SK-N-SH treated with all-trans-retinoic acid at 6 μM for 48 hours (cell line): Measurements from ENCODE around the gene PIWIL4.

Experiments
- ARNTL ChIP-seq: fragments of 450-650 bp; formaldehyde crosslinking; IDR thresholded peaks from 2 replicates; pipeline ENCODE4 v1.5.0; 2020; ENCODE audit warnings: low read depth, mild to moderate bottlenecking, moderate library complexity, borderline replicate concordance
- CSDC2 ChIP-seq: fragments of 250-450 bp; sonication (Bioruptor Pico); IDR thresholded peaks from 2 replicates; pipeline ENCODE4 v1.5.0; 2020; ENCODE audit warnings: mild to moderate bottlenecking, moderate library complexity
- CSRNP3 ChIP-seq: fragments of 250-450 bp; sonication (Bioruptor Pico); IDR thresholded peaks from 2 replicates; pipeline ENCODE4 v1.5.1; 2021; ENCODE audit warnings: mild to moderate bottlenecking, moderate library complexity
- RARB ChIP-seq: fragments of 250-450 bp; sonication (Bioruptor Pico); IDR thresholded peaks from 2 replicates; pipeline ENCODE4 v1.8.0; 2021; ENCODE audit warnings: mild to moderate bottlenecking, moderate library complexity
- TSHZ2 ChIP-seq: fragments of 250-450 bp; sonication (Bioruptor Pico); IDR thresholded peaks from 2 replicates; pipeline ENCODE4 v1.5.0; 2020; ENCODE audit warnings: mild to moderate bottlenecking, moderate library complexity
- ZC3H10 ChIP-seq: fragments of 250-450 bp; sonication (Bioruptor Pico); IDR thresholded peaks from 2 replicates; pipeline ENCODE4 v1.5.1; 2021; ENCODE audit warnings: mild to moderate bottlenecking, moderate library complexity
- ZNF70 ChIP-seq: fragments of 450-650 bp; formaldehyde crosslinking; IDR thresholded peaks from 2 replicates; pipeline ENCODE4 v1.5.0; 2020; ENCODE audit warnings: mild to moderate bottlenecking, moderate library complexity
- TF ChIP-seq, protein P1 (sequence below): fragments of 250-450 bp; sonication (Bioruptor Pico); IDR thresholded peaks from 2 replicates; pipeline ENCODE4 v1.5.1; 2020; ENCODE audit warnings: low read depth, mild to moderate bottlenecking, moderate library complexity
- TF ChIP-seq, protein P2 (sequence below): fragments of 250-450 bp; sonication (Bioruptor Pico); IDR thresholded peaks from 2 replicates; pipeline ENCODE4 v1.8.0; 2020; ENCODE audit warnings: mild to moderate bottlenecking, moderate library complexity, borderline replicate concordance

DNA sequence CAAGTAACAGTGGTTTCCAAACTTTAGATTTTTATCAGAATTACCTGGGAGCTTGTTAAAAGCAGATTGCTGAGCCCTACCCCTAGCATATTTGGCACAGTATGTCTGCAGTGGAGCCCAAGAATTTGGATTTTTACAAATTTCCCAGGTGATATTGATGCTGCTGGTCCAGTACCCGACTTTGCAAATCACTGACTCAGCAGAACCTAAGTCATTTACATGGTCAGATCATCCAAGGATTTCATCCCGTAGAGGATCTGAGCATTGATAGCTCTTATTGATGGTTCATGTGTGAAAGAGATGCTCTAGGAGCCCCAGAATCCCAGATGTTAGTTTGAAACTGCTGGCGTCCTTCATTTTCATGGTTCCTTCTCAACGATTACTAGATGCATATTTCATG lies 48.9 kb upstream of the PIWIL4 start:
- TF ChIP-seq, protein P1, sequence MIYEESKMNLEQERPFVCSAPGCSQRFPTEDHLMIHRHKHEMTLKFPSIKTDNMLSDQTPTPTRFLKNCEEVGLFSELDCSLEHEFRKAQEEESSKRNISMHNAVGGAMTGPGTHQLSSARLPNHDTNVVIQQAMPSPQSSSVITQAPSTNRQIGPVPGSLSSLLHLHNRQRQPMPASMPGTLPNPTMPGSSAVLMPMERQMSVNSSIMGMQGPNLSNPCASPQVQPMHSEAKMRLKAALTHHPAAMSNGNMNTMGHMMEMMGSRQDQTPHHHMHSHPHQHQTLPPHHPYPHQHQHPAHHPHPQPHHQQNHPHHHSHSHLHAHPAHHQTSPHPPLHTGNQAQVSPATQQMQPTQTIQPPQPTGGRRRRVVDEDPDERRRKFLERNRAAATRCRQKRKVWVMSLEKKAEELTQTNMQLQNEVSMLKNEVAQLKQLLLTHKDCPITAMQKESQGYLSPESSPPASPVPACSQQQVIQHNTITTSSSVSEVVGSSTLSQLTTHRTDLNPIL (CRISPR knock-in tag): no peak
- TF ChIP-seq TSHZ2 (CRISPR knock-in tag) (no peak), RARB (no peak), ZC3H10 (CRISPR knock-in tag) (no peak), CSDC2 (CRISPR knock-in tag) (no peak), CSRNP3 (CRISPR knock-in tag) (no peak), ZNF70 (CRISPR knock-in tag) (no peak), ARNTL (CRISPR knock-in tag) (no peak)
- TF ChIP-seq, protein P2, sequence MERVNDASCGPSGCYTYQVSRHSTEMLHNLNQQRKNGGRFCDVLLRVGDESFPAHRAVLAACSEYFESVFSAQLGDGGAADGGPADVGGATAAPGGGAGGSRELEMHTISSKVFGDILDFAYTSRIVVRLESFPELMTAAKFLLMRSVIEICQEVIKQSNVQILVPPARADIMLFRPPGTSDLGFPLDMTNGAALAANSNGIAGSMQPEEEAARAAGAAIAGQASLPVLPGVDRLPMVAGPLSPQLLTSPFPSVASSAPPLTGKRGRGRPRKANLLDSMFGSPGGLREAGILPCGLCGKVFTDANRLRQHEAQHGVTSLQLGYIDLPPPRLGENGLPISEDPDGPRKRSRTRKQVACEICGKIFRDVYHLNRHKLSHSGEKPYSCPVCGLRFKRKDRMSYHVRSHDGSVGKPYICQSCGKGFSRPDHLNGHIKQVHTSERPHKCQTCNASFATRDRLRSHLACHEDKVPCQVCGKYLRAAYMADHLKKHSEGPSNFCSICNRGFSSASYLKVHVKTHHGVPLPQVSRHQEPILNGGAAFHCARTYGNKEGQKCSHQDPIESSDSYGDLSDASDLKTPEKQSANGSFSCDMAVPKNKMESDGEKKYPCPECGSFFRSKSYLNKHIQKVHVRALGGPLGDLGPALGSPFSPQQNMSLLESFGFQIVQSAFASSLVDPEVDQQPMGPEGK (CRISPR knock-in tag): no peak
